Stimulated activated naive B cell treated with anti-CD40 and anti-IgM and Interleukin-4, amounts not matched to agents 10 μg/mL and 1 μg/mL and 100 μg/mL, for 72 hours (primary cell): ENCODE measurements around the gene TP73.

ENCODE experiments used
- ATAC-seq, 2 donors: fragments of 150-1000 bp; cut with Tn5 transposase; replicated peaks; 2 replicates each; pipeline ENCODE4 v1.10.0; 2021; ENCODE audit warnings: moderate library complexity in 1 of 2
- DNase-seq: peaks from one replicate; pipeline ENCODE4 v3.0.0; 2021
- H3K27ac Mint-ChIP-seq: one replicate; pipeline ENCODE4 v1.8.0; 2022; ENCODE audit warnings: mild to moderate bottlenecking, mixed read lengths
- H3K27me3 Mint-ChIP-seq, 2 donors: one replicate each; pipeline ENCODE4 v1.8.0; 2022; ENCODE audit warnings: mixed read lengths in 2 of 2
- H3K36me3 Mint-ChIP-seq, 2 donors: one replicate each; pipeline ENCODE4 v1.8.0; 2022; ENCODE audit warnings: mixed read lengths in 2 of 2, mild to moderate bottlenecking in 1 of 2
- H3K4me1 Mint-ChIP-seq, 2 donors: one replicate each; pipeline ENCODE4 v1.8.0; 2022; ENCODE audit warnings: mixed read lengths in 2 of 2, mild to moderate bottlenecking in 1 of 2
- H3K4me3 Mint-ChIP-seq, 2 donors: one replicate each; pipeline ENCODE4 v1.8.0; 2022; ENCODE audit warnings: mild to moderate bottlenecking in 2 of 2, mixed read lengths in 2 of 2, moderate library complexity in 1 of 2
- H3K9me3 Mint-ChIP-seq, 2 donors: one replicate each; pipeline ENCODE4 v1.8.0; 2022; ENCODE audit warnings: mixed read lengths in 2 of 2, mild to moderate bottlenecking in 1 of 2

Gene TP73

GRCh38 chr1:3673381-3674099 is 21.2 kb downstream of the TP73 start:
- peaks cover 20 to 25% of the 10 kb centered on the region in 2 donors for H3K27me3 Mint-ChIP-seq
- peaks cover 59 to 81% of the 10 kb centered on the region in 2 donors for H3K4me1 Mint-ChIP-seq
- peak overlapping the region; percentile 1 for H3K27ac Mint-ChIP-seq
- H3K36me3 Mint-ChIP-seq: no peaks in the 10 kb centered on the region
- H3K9me3 Mint-ChIP-seq: no peaks in the 10 kb centered on the region
- DNase-seq (no peak), ATAC-seq (peak in 1 of 2 donors; percentile 1)
- peak overlapping the region; percentile 26 to 29 for H3K4me3 Mint-ChIP-seq

- peak overlapping the region; percentile 1 for H3K27ac Mint-ChIP-seq
- H3K9me3 Mint-ChIP-seq: no peaks in the 10 kb centered on the region
- ATAC-seq (peak in 1 of 2 donors; percentile 4), DNase-seq (peak; percentile 46)
- H3K27me3 Mint-ChIP-seq: peaks cover 24 to 28% of the 10 kb centered on the region in 2 donors
- no peaks in the 10 kb centered on the region for H3K36me3 Mint-ChIP-seq
- H3K4me1 Mint-ChIP-seq: peaks cover 64 to 84% of the 10 kb centered on the region in 2 donors
- H3K4me3 Mint-ChIP-seq: no peak overlapping the region
Measured at GRCh38 chr1:3674100-3675094, 22.1 kb downstream of the TP73 start.

GRCh38 chr1:3675436-3675835 is 23.1 kb downstream of the TP73 start:
- Mint-ChIP-seq H3K4me3 (no peak overlapping the region), H3K4me1 (peaks cover 72 to 91% of the 10 kb centered on the region in 2 donors), H3K9me3 (peaks cover 0 to 5% of the 10 kb centered on the region in 2 donors), H3K36me3 (peaks cover under 1 to 5% of the 10 kb centered on the region in 2 donors), H3K27ac (no peak overlapping the region), H3K27me3 (peaks cover 28 to 33% of the 10 kb centered on the region in 2 donors)
- no peak for DNase-seq
- ATAC-seq: no peak

GRCh38 chr1:3676581-3677470 is 24.5 kb downstream of the TP73 start:
- H3K27ac Mint-ChIP-seq: peak overlapping the region; percentile 87

GRCh38 chr1:3677484-3677883 is 25.2 kb downstream of the TP73 start:
- Mint-ChIP-seq H3K4me1 (peaks cover 58 to 72% of the 10 kb centered on the region in 2 donors), H3K4me3 (peak overlapping the region in 1 of 2 donors; percentile 43), H3K36me3 (peaks cover 3 to 8% of the 10 kb centered on the region in 2 donors), H3K27me3 (peaks cover 17 to 21% of the 10 kb centered on the region in 2 donors), H3K9me3 (peaks cover 0 to 5% of the 10 kb centered on the region in 2 donors), H3K27ac (peak overlapping the region; percentile 38)
- DNase-seq: no peak
- ATAC-seq: peak; percentile 41 to 46

More at GRCh38 chr1:3676581-3677470, 24.5 kb downstream of the TP73 start:
- Mint-ChIP-seq H3K4me1 (peaks cover 63 to 78% of the 10 kb centered on the region in 2 donors), H3K27me3 (peaks cover 21 to 26% of the 10 kb centered on the region in 2 donors), H3K36me3 (peaks cover 3 to 8% of the 10 kb centered on the region in 2 donors), H3K9me3 (peaks cover 0 to 5% of the 10 kb centered on the region in 2 donors), H3K4me3 (peak overlapping the region; percentile 43 to 52)
- DNase-seq (peak; percentile 88), ATAC-seq (peak; percentile 86 to 90)

GRCh38 chr1:3678361-3679097 is 26.2 kb downstream of the TP73 start:
- ATAC-seq (no peak), DNase-seq (no peak)
- peaks cover 50 to 61% of the 10 kb centered on the region in 2 donors for H3K4me1 Mint-ChIP-seq
- peaks cover 27 to 32% of the 10 kb centered on the region in 2 donors for H3K27me3 Mint-ChIP-seq
- peaks cover 0 to 5% of the 10 kb centered on the region in 2 donors for H3K9me3 Mint-ChIP-seq
- peaks cover 3 to 8% of the 10 kb centered on the region in 2 donors for H3K36me3 Mint-ChIP-seq
- H3K4me3 Mint-ChIP-seq: no peak overlapping the region
- no peak overlapping the region for H3K27ac Mint-ChIP-seq

- H3K27ac Mint-ChIP-seq: no peak overlapping the region
- peaks cover 46 to 55% of the 10 kb centered on the region in 2 donors for H3K4me1 Mint-ChIP-seq
- H3K4me3 Mint-ChIP-seq: peak overlapping the region in 1 of 2 donors; percentile 16
- ATAC-seq (no peak), DNase-seq (no peak)
- H3K9me3 Mint-ChIP-seq: peaks cover 0 to 5% of the 10 kb centered on the region in 2 donors
- peaks cover 30 to 35% of the 10 kb centered on the region in 2 donors for H3K27me3 Mint-ChIP-seq
- H3K36me3 Mint-ChIP-seq: peaks cover 3 to 8% of the 10 kb centered on the region in 2 donors
Measured at GRCh38 chr1:3679098-3679555, 26.8 kb downstream of the TP73 start.

- H3K27me3 Mint-ChIP-seq: peaks cover 30 to 35% of the 10 kb centered on the region in 2 donors
- peak overlapping the region in 1 of 2 donors; percentile 16 for H3K4me3 Mint-ChIP-seq
- ATAC-seq (no peak), DNase-seq (no peak)
- no peak overlapping the region for H3K27ac Mint-ChIP-seq
- peaks cover 46 to 50% of the 10 kb centered on the region in 2 donors for H3K4me1 Mint-ChIP-seq
- H3K9me3 Mint-ChIP-seq: peaks cover 0 to 5% of the 10 kb centered on the region in 2 donors
- peaks cover 3 to 8% of the 10 kb centered on the region in 2 donors for H3K36me3 Mint-ChIP-seq
Measured at GRCh38 chr1:3679799-3680453, 27.6 kb downstream of the TP73 start.

GRCh38 chr1:3680488-3681230 is 28.3 kb downstream of the TP73 start:
- Mint-ChIP-seq H3K9me3 (peaks cover 0 to 5% of the 10 kb centered on the region in 2 donors), H3K27me3 (peaks cover 30 to 35% of the 10 kb centered on the region in 2 donors), H3K4me3 (no peak overlapping the region), H3K36me3 (peaks cover 3 to 8% of the 10 kb centered on the region in 2 donors), H3K27ac (no peak overlapping the region), H3K4me1 (peaks cover 40 to 45% of the 10 kb centered on the region in 2 donors)
- ATAC-seq: no peak
- DNase-seq: no peak

- ATAC-seq (no peak), DNase-seq (no peak)
- Mint-ChIP-seq H3K36me3 (peaks cover 3 to 8% of the 10 kb centered on the region in 2 donors), H3K9me3 (peaks cover 0 to 5% of the 10 kb centered on the region in 2 donors), H3K27ac (no peak overlapping the region), H3K4me1 (peaks cover 33 to 38% of the 10 kb centered on the region in 2 donors), H3K27me3 (peaks cover 30 to 35% of the 10 kb centered on the region in 2 donors), H3K4me3 (no peak overlapping the region)
Measured at GRCh38 chr1:3681231-3681897, 29.0 kb downstream of the TP73 start.
